Fibroblast of peridontal ligament (primary cell): Measurements from ENCODE around the gene STPG3.
"Not testable (repeated sequence)": the region's sequence is repeated elsewhere in the genome, so short reads cannot be mapped to it uniquely, and the experiment has no call there.

Source experiments
- DNase-seq: peaks from one replicate; pipeline ENCODE4 v3.0.0-alpha.2; 2010; ENCODE audit errors: extremely low read depth

The STPG3 gene

GRCh38 chr9:137233143-137233980 lies 17.7 kb upstream of the STPG3 start:
- DNase-seq, result no peak

- DNase-seq, result no peak
Measured at GRCh38 chr9:137234055-137234697, 16.9 kb upstream of the STPG3 start.

DNA sequence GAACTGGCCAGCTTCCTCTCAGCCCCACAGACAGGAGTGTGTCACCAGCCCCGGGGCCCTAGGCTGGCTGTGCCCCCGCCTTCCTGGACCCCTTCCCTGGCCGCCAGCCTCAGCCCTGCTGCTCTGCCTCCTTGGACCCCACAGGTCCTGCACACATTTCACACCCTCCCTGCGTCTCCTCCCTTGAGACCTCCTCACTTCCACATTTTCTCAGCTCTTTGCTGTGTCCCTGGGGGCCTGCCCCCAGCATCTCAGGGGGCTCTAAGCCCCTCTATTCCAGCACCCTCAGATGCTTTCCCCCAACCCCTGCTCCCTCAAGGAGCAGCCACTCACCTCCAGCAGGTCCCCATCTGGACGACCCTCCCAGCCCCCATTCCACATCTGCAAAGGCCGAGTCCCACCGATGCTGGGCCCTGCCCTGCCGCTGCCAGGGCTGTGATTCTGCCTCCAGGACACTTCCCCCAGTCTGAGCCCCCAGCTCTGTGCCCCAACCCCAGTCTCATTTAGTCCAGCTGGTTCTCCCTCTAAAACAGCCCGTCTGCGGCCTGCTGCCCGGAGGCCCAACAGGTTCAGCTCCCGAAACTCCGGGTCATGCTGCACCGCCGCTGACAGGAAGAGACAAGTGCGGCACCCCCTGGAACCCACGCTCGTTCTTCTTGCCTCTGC lies 16.2 kb upstream of the STPG3 start:
- no peak for DNase-seq

DNA sequence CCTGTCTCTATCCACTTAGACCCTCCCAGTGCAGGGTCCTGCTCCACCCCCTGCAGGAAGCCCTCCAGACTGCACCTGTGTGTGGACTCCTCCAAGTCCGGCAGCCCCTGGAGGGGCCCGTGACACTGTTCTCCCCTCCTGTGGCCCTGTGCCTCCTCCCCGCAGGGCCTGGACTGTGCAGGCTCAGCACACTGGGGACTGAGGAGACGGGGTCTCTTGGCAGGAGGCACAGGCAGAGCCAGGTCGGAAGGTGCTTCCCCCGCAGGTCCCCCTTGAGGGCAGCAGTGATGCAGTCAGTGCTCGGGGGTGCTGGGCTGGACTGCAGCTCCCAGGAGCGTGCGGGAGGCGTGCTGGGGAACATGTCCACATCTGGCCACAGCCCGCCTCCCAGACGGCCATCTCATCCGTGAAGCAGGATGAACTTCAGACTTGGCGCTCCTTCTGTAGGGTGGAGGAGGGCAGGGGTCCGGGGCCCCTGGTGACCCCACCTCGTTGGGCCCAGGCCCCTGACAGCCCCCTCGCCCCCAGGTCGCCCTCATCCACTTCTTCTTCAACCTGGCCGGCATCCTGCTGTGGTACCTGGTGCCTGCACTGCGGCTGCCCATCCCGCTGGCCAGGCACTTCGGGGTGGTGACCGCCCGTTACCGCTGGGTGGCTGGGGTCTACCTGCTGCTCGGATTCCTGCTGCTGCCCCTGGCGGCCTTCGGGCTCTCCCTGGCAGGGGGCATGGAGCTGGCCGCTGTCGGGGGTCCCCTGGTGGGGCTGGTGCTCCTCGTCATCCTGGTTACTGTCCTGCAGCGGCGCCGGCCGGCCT lies 15.5 kb upstream of the STPG3 start:
- no peak for DNase-seq

- DNase-seq, result peak; percentile 53
Measured at GRCh38 chr9:137236238-137236935, 14.7 kb upstream of the STPG3 start.

DNA sequence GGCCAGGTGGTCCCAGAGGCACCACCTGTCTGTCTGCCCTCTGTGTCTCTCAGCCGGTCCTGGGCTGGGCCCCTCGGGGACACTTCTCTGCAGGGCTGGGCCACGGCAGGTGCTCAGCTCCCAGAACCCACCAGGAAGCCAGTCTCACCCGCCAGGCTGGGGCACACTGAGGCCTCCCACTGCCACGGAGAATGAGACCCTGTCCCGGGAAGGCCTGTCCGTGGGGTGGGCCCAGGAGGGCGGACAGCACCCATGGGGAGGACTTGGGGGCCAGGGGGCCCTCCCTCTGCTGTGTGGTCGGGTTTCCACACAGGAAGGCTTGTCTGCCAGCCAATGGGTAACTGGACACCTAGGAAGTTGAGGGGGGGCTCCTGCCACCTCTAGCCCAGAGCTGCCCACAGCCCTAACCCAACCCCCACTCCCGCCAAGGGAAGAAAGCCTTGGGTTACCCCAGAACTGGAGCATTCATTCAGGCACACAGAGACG lies 14.1 kb upstream of the STPG3 start:
- no peak for DNase-seq

- DNase-seq, result no peak
Measured at GRCh38 chr9:137237759-137238726, 13.0 kb upstream of the STPG3 start.

DNA sequence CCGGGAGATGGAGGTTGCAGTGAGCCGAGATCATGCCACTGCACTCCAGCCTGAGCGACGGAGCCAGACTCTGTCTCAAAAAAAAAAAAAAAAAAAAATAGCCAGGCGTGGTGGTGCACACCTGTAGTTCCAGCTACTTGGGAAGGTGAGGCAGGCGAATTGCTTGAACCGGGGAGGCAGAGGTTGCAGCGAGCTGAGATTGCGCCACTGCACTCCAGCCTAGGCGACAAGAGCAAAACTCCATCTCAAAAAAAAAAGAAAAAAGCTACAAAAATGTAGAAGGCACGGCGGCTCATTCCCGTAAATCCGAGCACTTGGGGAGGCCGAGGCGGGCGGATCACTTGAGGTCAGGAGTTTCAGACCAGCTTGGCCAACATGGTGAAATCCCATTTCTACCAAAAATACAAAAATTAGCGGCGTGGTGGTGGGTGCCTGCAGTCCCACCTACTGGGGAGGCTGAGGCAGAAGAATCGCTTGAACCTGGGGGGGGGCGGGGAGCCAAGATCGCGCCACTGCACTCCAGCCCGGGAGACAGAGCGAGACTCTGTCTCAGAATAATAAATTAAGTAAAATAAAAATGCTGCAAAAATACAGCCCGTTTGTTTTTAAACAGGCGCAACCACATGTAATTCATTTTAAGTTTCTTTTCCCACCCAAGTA lies 11.4 kb upstream of the STPG3 start:
- not testable (repeated sequence) for DNase-seq

- peak; percentile 70 for DNase-seq
Measured at GRCh38 chr9:137240318-137240840, 10.7 kb upstream of the STPG3 start.

DNA sequence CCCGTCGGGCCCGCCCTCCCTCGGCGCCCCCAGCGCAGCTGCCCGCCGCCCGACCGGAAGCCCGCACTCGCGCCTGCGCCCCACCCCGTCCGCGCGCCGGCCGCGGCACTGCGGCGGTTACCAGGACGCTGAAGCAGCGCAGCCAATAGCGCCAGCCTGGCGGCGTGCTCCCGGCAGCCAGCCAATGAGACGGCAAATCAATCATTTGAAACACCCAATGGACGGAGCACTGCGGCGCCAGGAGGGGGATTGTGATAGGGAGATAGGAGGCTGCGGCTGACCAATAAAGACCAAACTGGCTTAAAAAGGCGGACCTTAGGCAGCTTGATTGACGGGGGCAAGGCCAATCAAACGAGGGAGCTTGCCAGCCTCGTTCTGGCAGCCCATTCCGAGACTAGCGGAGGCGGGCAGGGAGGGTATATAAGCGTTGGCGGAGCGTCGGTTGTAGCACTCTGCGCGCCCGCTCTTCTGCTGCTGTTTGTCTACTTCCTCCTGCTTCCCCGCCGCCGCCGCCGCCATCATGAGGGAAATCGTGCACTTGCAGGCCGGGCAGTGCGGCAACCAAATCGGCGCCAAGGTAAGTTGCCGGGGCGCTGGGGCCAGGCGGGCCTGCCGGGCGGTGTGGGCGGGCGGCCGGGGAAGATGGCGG lies 10.1 kb upstream of the STPG3 start, which contains the start of gene TUBB4B:
TSS of gene TUBB4B (plus strand) at position 447 of the 649 bp plus-strand sequence. CDS start at position 521, 74 bp downstream.
- peak; percentile 100 for DNase-seq

- DNase-seq, result peak; percentile 19
Measured at GRCh38 chr9:137241490-137242268, 9.4 kb upstream of the STPG3 start.

DNA sequence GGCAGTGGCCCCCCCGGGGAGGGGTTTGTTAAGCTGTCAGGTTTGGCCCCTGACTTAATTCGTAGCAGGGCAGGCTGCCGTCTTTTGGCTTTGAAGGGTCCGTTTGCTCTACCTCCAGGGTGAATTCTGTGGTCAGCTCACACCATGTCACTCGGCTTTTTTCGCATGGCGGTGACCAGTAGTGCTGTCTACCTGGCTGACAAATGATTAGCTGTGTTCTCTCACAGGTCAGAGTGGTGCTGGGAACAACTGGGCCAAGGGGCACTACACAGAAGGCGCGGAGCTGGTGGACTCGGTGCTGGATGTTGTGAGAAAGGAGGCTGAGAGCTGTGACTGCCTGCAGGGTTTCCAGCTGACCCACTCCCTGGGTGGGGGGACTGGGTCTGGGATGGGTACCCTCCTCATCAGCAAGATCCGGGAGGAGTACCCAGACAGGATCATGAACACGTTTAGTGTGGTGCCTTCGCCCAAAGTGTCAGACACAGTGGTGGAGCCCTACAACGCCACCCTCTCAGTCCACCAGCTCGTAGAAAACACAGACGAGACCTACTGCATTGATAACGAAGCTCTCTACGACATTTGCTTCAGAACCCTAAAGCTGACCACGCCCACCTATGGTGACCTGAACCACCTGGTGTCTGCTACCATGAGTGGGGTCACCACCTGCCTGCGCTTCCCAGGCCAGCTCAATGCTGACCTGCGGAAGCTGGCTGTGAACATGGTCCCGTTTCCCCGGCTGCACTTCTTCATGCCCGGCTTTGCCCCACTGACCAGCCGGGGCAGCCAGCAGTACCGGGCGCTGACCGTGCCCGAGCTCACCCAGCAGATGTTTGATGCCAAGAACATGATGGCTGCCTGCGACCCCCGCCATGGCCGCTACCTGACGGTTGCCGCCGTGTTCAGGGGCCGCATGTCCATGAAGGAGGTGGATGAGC lies 8.6 kb upstream of the STPG3 start:
- no peak for DNase-seq

GRCh38 chr9:137243266-137243625 lies 7.8 kb upstream of the STPG3 start:
- not testable (repeated sequence) for DNase-seq

GRCh38 chr9:137243626-137244485 lies 7.2 kb upstream of the STPG3 start:
- DNase-seq, result no peak
